Frontal cortex (tissue), 4 donors: ENCODE results near the gene LTBP2. TPM values are rescaled to one million over a fixed set of nuclear protein-coding genes. Genes with fewer than 3 reads are reported as not detected.
A peak's percentile ranks its signal among the peaks of the same experiment; 100 is the strongest.

ENCODE experiments used
- DNase-seq, 2 donors: peaks; one replicate each; pipeline ENCODE4 v3.0.0; 2012; ENCODE audit warnings: low spot score in 2 of 2
- FAIRE-seq: peaks from 2 replicates; lab custom pipeline; 2012; peaks lifted over from hg19 to GRCh38; lab: Jason Lieb, UNC
- total RNA-seq: library from RNA; depleted of rRNA; stranded (reverse); fragments of >200 nt; gene quantifications from one replicate; pipeline ENCODE4 v1.2.3, GENCODE V29; 2014
- donor health status: control.
- donor health status: control.
- donor health status: control.

The LTBP2 gene
- total RNA-seq, 1 donor from 2014 or later = 1.2 TPM

DNA sequence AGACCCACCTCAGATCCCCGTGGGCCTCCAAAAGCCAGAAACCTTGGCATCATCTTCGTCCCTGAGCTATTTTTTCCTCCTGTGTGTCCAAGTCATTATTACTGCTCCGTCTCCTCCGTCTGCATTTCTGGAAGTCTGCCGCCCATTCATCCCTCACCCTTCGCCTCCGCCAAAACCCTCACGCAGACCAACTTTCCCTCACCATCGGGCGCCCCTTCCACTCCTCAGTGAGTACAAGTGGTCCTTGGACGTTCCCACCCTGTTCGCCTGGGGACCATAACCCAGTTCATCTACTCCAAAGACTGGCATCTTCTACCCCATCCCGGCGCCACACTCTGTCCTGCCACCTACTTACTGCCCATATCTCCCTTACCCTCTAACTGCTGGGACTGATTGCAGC lies 3.7 kb upstream of the LTBP2 start:
- FAIRE-seq = no peak
- no peak for DNase-seq

DNA sequence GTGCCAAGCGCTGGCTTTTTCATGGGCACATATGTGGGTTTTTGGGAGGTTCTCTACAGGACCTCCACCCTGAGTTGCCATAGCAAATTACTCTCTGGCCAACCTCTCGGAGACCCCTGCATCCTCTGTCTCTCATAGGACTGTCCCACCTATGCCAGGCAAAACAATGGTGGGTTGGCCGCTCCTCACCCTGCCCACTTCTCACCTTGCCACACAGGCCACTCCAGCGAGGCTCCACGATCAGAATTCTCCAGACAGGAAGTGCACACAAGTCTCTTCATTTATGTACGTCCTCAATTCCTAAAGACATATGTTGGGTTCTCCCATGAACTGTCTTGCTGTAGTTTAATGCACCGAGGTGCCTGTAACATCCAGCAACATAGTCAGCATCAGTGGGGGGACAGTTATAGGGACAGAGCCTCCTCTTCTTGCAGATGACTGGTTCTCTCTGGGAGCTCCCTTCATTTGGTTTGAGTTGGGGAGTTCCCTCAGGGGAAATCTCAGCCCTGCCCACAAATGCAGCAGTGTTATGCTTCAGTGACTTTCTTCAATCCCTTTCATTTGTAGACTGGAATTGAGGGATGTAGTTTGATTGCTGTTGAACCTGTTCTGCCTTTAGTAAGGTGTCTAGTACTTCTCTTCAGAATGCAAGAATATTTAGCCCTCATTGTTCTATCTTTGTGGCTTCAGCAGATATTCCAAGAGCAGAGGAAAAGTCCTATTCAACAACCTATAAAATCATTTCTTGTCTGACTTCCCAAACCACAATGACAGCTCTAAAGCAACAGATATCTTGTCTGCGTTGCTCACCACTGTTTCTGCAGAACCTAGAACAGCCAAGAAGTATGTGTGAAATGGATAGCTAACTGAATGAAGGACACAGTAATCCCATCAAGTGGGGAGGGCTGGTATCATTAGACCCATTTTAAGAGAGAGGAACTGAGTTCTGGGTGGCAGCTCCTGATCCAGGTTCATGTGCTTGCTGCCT lies 2.8 kb upstream of the LTBP2 start:
- DNase-seq (no peak), FAIRE-seq (no peak)

DNA sequence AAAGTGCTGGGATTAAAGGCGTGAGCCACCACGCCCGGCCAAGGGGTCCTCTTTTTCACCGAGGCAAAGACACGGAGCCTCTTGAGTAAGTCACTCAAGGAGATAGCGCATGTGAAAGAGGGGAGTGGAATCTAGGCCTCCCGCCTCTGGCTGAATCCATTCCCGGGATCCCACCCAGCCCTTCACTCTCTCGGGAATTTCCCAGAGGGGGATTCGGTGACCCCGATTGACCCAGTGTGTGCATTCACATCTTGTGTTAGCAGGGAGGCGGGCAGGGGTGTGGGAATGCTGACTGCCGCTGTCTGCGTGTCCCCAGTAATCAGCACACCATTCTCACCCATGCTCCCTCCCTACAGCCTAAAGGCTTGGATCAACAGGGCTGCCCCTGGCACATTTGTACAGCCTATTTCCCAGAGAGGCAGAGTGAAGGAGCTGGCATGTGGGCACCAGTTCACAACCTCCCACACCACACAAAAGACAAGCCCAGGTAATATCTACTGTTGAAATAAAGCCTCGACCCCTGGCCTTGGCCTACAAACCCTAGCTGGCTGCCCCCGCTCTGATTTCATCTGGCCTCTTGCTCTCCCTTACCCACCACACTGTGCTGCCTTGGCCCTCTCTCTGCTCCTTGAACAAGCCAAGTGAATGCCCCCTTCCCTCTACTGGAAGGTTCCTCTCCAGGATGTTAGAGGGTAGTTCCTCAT lies 1.3 kb upstream of the LTBP2 start:
- FAIRE-seq (no peak), DNase-seq (no peak)

DNA sequence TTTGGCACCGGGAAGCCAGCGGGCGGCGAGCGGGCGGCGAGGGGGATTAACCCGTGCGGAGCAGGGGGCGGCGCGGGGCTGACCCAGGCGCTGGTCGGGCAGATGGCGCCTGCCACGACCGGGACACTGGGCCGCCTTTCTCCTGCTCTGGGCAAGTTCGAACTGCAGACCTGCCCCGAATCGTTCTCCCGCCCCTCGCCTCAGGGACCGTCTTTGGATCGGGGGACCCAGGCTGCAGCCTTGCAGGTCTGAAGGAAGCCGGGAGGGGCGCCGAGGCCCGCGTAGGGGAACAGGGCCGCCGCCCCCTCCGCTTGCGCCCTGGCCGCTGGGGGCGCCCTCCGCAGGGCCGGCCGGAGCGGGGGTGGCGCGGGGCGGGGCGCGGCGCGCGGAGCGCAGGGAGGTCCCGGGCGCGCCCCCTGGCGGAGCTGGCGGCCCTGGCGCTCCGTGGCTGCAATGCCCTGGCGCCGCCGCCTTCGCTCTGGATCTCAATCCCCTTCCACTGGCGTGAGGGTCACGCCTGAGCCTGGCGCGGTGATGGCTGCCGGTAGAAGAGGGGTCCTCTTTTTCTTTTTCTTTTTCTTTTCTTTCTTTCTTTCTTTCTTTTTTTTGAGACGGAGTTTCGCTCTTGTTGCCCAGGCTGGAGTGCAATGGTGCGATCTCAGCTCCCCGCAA lies 449 bp upstream of the LTBP2 start:
- FAIRE-seq = no peak
- peak; percentile 72 to 82 for DNase-seq

DNA sequence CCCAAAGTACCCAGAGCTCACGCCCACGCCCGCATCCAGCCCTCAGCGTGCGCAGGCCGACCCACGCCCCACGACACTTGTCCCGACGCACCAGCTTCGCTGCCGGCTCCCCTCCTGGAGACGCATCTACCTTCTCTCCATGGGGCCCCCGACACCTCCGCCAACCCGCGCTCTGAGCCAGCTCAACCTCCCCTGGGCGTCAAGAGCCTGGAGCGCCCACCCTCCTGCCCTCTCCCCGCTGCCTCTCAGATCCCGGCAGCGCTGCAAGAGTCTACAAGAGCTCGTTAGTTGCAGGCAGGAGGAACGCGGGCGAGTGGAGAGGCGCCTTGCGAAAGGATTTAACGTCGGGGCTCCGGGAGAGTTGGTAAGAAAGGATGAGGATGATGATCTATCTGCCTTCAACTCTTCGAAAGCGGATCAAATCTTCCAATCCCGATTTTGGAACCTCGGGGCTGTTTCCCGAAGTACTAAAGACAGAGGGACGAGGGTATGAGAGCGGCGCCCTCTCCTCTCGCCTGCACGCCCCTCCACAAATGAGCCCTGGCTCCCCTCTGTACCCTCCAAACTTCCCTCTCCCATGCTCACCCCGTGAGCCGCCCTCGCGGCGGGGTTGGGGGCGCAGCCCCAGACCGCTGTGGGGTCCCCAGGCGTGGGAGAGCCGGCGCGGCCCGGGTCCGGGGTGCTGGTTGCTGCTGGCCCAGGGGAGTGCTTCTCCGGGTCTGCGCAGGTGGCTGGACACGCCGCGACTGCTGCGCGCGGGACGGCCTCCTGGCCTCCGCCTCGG lies 979 bp downstream of the LTBP2 start:
- no peak for DNase-seq
- no peak for FAIRE-seq

DNA sequence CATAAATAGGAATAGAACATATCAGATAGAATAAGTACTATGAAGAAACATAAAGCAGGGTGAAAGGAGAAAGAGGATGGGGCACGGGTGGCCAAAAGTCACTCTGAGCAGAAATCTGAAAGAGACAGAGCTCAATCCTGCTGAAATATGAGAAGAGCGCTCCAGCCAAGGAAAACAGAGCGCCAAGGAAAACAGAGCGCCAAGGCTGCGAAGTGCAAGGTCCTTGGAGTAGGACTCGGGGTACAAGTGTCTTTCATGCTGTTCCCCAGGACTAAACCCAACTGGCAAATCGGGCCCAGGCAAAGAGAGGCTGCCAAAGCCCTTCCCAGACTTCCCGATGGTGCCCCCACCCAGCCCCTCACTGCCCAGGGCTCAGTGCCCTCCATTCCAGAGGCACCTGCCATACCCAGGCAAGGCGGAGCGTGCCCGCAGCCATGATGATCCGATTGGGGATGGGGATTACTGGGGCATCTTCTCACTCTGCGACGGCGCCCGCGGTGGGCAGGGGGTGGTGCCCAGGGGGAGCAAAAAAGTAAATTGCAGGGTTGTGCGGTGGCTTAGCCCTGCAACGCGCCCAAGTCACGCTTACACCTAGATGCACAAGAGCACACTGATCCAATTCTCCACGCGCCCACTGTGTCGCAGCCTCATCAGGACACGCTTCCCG lies 1.7 kb downstream of the LTBP2 start:
- no peak for FAIRE-seq
- DNase-seq = no peak

DNA sequence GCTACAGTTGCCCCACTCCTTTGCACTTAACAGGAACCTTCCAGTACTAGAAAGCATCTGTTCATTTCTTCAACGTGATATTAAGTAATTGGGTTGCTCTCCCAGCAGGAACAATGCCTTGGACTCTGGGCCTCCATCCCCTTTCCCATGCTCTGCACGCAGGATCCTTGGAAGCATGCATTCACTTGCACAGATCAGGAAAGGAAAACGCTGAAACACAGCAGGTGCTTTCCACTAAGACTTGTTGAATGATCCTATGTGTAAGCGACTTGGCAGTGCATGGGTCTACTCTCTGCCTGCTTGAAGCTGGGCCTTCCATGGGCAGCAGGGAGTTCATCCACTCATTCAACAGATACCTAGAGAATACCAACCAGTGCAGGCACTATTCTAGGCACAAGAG lies 2.3 kb downstream of the LTBP2 start:
- no peak for FAIRE-seq

DNA sequence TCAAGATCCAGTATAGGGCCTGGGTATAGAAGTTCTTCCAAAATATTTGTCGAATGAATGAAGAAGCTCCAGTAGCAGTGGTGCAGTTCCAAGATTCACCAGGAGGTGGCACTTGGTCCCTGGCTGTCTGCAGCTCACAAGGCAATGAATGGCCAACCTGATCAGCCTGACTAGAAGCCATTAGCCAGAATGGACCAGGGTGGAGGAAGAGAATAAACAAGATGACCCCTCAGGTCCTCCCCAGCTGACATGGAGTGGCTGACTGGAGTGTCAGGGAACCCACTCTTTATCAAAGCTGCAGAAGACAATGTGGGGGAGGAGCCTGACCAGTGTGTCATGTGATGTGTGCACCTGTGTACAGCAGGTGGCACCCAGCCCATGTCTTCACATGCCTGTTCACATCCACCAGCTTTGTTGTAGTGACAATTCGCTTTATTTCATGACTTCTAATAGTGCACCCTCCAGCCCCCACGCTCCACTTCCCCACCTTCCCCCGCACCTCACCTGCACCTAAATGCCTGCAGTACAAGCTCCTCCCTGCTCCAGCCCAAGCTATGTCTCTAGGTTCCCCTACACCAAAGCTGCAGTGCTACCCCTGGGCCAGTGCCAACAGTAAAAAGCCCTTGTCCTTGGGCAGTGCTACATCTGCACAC lies 3.0 kb downstream of the LTBP2 start:
- peak; percentile 61 to 63 for DNase-seq
- no peak for FAIRE-seq

More for the DNA sequence above, 2.3 kb downstream of the LTBP2 start:
- DNase-seq = no peak

DNA sequence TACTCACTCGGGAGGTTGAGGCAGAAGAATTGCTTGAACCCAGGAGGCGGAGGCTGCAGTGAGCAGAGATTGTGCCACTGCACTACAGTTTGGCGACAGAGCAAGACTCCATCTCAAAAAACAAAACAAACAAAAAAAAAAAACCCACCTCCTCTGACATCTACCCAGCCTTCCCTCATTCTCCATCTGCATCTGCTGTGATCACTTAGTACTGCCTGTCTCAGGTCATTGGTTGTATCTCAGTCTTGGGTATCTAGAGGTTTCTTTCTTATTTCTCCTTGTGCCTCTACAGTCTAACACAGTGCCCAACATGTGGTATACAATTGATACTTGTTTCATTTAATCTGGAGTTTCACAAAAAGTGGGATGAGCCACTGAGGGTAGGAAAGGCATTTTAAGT lies 5.3 kb downstream of the LTBP2 start:
- FAIRE-seq = no peak

DNA sequence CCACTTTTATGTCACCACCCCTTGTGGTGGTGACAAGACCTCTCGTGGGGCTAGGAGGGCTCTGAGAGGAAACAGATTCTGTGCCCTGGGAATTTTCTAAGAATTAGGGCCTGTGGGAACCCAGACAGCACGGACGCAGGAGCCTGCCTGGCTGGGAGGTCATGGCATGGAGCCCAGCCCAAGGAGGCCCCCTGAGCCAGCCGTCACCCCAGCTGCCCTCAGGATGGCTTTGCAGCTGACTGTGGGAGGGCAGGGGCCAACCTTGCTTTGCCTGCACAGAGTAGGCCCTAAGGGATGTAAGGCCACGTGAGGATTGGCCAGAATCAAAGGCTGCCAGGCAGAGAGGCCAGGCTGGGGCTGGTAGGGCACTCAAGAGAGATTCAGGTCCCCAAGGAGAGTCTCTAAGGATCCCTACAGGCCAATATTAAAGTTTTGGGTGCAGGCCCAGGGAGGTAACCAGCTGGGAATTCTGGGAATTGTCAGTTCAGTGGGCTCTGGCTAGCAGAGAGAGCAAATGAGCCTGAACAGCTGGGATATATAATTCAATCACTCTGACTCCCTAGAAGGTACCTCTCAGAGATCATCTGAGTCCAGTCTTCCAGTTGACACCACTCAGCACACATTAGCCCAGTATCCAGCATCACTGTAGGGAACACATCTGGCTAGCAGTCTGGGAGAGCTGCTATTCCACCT lies 6.4 kb downstream of the LTBP2 start:
- DNase-seq (no peak), FAIRE-seq (no peak)

More for the DNA sequence above, 5.3 kb downstream of the LTBP2 start:
- DNase-seq = no peak

DNA sequence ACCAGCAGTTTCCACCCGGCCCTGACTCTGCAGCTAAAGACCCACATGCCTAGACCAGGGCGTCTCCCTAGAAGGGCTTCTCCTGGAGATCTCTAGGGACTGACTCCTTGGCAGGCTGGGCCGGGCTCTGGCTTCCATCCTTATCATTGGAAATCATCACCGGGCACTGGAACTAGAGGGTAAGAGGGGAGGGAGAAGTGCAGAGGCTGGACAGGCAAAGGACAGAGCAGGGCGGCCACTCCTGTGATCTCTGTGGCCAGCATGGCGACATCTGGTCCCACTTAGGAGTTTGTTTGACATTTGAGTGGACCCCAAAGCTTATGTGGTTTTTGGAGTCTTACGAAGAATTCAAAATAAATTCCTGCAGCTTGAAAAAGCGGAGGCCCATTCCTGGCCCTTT lies 7.1 kb downstream of the LTBP2 start:
- no peak for DNase-seq
- FAIRE-seq = no peak

DNA sequence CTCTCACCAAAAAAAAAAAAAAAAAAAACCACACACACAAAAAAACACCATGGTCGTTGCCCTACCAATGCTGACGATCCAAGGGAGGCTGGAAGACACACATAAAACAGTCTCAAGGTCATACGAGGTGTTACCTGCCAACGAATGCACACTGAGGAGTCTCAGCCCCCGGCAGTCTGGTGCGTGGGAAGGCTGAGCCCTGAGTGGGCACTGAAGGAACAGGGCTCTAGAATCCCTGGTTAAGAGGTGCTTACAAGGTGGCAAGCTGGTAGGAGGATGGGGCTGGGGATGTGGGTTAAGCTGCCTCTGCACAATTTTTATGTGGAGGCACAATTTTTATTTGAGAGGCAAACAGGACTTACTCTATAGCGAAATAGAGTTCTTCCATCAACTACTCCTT lies 7.9 kb downstream of the LTBP2 start:
- FAIRE-seq (no peak), DNase-seq (no peak)

DNA sequence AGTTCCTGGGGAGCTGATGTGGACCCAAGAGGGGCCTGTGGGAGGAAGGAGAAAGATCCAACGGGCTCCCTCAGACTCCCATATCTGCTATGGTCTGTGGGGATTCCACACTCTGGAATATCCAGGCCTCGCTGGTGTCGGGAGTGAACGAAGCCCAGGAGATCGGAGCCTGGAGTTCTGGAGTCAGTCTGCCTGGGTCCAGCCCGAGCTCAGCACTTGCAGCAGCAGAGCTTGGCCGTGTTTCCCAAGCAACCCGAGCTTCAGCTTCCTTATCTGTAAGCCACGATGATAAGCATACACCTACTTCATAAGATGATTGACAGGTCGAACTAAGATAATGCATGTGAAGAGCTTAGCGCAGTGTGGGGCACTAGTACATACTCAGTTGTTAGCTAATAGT lies 10.1 kb downstream of the LTBP2 start:
- no peak for FAIRE-seq
- DNase-seq = no peak

DNA sequence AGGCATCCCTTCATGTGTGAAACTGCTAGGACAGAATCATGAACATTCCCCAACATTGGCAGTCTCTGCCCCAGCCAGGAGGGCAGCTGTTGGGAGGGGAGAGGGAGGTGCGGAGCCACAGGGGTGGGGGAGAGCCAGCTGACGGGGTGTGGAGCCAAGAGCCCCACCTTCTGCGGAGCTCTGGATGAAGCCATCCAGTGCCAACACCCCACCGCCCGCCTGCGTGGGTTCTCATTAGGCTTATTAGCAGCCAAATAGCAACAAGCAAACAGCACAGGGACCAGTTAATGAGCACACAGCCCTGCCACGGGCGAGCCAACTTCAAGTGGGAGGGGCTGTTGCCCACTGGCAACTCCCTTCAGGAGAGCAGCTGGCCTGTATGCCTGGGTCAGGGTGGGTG lies 12.1 kb downstream of the LTBP2 start:
- no peak for DNase-seq
- no peak for FAIRE-seq

DNA sequence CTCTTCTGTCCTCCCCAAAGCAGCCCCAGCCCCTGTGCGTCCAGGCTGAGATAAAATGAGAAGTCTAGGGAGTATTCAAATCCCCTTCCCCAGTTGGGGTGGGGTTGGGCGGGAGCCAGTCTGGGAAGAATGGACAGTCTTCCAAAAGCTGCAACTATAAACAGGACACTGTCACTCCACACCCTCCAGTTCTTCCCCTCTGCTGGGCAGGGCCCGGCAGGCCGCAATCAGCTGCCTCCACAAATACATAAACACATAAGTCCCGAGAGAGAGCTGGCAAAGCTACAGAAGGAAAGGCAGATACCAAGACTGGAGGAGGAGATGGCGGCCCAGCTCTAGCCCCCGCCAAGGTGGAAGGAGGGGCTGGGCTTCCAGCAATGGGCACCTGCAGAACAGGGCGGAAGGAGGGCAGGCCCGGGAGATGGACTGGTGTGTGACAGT lies 12.7 kb downstream of the LTBP2 start:
- DNase-seq = no peak
- FAIRE-seq = no peak

DNA sequence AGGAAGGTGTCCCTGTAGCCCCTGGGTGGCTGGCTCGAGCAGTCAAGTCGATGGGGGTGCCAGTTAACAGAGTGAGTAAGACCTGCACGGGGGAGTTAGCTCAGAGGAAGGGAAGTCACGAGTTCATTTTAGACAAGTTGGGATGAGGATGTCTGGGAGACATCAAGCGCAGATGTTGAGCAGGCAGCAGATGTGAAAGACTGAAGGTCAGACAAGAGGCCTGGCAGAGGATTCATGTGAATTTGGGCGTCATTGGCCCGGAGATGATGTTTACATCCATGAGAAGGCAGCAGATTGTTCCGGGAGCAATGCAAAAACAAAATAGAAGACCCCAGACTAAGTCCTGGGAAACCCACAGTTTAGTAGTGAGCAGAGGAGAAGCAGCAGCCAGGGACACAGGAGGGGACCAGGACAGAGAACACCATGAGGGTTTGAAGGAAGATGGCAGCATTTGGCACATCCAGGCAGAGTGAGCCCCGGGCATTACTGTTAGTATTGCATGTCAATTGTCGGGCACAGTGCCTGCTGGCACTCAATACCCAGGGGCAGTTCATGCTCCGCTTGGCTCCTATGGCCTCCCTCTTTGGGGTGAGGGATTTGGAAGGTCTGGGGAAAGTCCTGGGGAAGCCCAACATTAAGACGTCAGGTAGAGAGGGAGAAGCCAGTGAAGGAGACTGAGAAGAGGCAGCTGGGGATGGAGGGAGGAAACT lies 15.1 kb downstream of the LTBP2 start:
- FAIRE-seq = no peak
- DNase-seq = no peak

DNA sequence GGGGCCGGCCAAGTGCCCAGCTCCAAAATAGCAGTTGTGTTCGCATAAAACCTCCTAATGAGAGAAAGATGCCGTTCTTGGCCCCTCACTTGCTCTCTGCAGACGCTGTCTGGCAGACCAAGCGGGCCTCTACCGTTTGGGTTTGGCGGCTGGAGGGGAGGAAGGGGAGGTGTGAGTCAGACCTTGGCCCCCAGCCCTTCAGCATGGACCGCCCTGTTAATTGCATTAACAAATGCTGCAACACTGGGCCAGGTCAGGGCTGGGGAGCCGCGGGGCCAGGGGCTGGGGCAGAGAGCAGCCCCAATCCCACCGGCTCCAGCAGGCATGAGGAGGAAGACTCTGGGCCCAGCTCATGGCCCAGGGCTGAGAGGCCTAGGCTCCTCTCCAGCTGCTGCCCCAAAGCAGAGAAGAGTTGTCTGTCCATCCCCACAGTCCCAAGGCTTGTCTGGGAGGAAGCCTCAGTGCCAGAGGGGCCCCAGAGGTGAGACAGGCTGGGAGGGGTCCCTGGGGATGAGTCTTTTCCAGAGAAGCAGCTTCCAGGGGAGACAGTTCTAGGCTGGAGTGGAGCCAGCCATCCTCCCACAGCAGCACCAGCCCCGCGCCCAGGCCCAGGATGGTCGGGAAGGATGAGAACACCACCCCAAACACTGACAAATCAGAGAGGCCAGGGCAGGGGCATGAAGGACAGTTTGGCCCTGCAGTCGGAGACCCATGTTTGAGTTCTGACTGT lies 16.9 kb downstream of the LTBP2 start:
- FAIRE-seq = no peak
- no peak for DNase-seq
